Measurements from ENCODE around the gene EXOC6B.

The EXOC6B gene

GRCh38 chr2:72849138-72849462, 23.3 kb upstream of the EXOC6B start:
- no peak overlapping the region for H3K9ac ChIP-seq (ENCODE audit: insufficient read length)
- H3K27ac ChIP-seq = no peak overlapping the region
- no peaks in the 10 kb centered on the region for H3K9me3 ChIP-seq (ENCODE audit: low read depth, low read length)
- DNase-seq (ENCODE audit: low read depth, low spot score) = no peak
- H3K36me3 ChIP-seq (ENCODE audit: insufficient read depth, low read length) = no peaks in the 10 kb centered on the region
- TF ChIP-seq FOXP2 (optimal IDR thresholded peaks at IDR 0.05; ENCODE audit: control extremely low read depth, extremely low read length, insufficient read depth) (no peak), EZH2 (IDR thresholded peaks at IDR 0.05) (no peak), POLR2AphosphoS5 (IDR thresholded peaks at IDR 0.05; ENCODE audit: borderline replicate concordance, low read depth, low read length) (no peak)
- H3K4me3 ChIP-seq = no peak overlapping the region

- no peak for DNase-seq (ENCODE audit: low read depth, low spot score)
- TF ChIP-seq EZH2 (IDR thresholded peaks at IDR 0.05) = no peak
- Histone ChIP-seq H3K4me3 (no peak overlapping the region), H3K9ac (ENCODE audit: insufficient read length) (no peak overlapping the region), H3K9me3 (ENCODE audit: low read depth, low read length) (no peaks in the 10 kb centered on the region), H3K27ac (no peak overlapping the region), H3K36me3 (ENCODE audit: insufficient read depth, low read length) (no peaks in the 10 kb centered on the region)
Measured at GRCh38 chr2:72848436-72849137, 22.8 kb upstream of the EXOC6B start.

GRCh38 chr2:72847534-72848315, 21.9 kb upstream of the EXOC6B start:
- DNase-seq (ENCODE audit: low read depth, low spot score) = no peak
- no peak overlapping the region for H3K9ac ChIP-seq (ENCODE audit: insufficient read length)
- no peaks in the 10 kb centered on the region for H3K9me3 ChIP-seq (ENCODE audit: low read depth, low read length)
- no peak overlapping the region for H3K4me3 ChIP-seq
- no peak overlapping the region for H3K27ac ChIP-seq
- TF ChIP-seq FOXP2 (optimal IDR thresholded peaks at IDR 0.05; ENCODE audit: control extremely low read depth, extremely low read length, insufficient read depth) (no peak), POLR2AphosphoS5 (IDR thresholded peaks at IDR 0.05; ENCODE audit: borderline replicate concordance, low read depth, low read length) (no peak), EZH2 (IDR thresholded peaks at IDR 0.05) (no peak)
- no peaks in the 10 kb centered on the region for H3K36me3 ChIP-seq (ENCODE audit: insufficient read depth, low read length)

- no peak overlapping the region for H3K27ac ChIP-seq
- H3K4me3 ChIP-seq = no peak overlapping the region
- no peaks in the 10 kb centered on the region for H3K9me3 ChIP-seq (ENCODE audit: low read depth, low read length)
- no peak for TF ChIP-seq EZH2 (IDR thresholded peaks at IDR 0.05)
- TF ChIP-seq POLR2AphosphoS5 (IDR thresholded peaks at IDR 0.05; ENCODE audit: borderline replicate concordance, low read depth, low read length) = no peak
- TF ChIP-seq FOXP2 (optimal IDR thresholded peaks at IDR 0.05; ENCODE audit: control extremely low read depth, extremely low read length, insufficient read depth) = no peak
- no peak for DNase-seq (ENCODE audit: low read depth, low spot score)
- no peak overlapping the region for H3K9ac ChIP-seq (ENCODE audit: insufficient read length)
- H3K36me3 ChIP-seq (ENCODE audit: insufficient read depth, low read length) = no peaks in the 10 kb centered on the region
Measured at GRCh38 chr2:72846171-72847095, 20.6 kb upstream of the EXOC6B start.

GRCh38 chr2:72843301-72843700, 17.5 kb upstream of the EXOC6B start:
- Histone ChIP-seq H3K27ac (no peak overlapping the region), H3K4me3 (no peak overlapping the region), H3K36me3 (ENCODE audit: insufficient read depth, low read length) (no peaks in the 10 kb centered on the region), H3K9ac (ENCODE audit: insufficient read length) (no peak overlapping the region), H3K9me3 (ENCODE audit: low read depth, low read length) (no peaks in the 10 kb centered on the region)
- DNase-seq (ENCODE audit: low read depth, low spot score) = no peak
- TF ChIP-seq EZH2 (IDR thresholded peaks at IDR 0.05) (no peak), POLR2AphosphoS5 (IDR thresholded peaks at IDR 0.05; ENCODE audit: borderline replicate concordance, low read depth, low read length) (no peak), FOXP2 (optimal IDR thresholded peaks at IDR 0.05; ENCODE audit: control extremely low read depth, extremely low read length, insufficient read depth) (no peak)

GRCh38 chr2:72841462-72842125, 15.8 kb upstream of the EXOC6B start:
- H3K27ac ChIP-seq = no peak overlapping the region
- H3K4me3 ChIP-seq = no peak overlapping the region
- H3K9me3 ChIP-seq (ENCODE audit: low read depth, low read length) = no peaks in the 10 kb centered on the region
- H3K36me3 ChIP-seq (ENCODE audit: insufficient read depth, low read length) = no peaks in the 10 kb centered on the region
- no peak for TF ChIP-seq FOXP2 (optimal IDR thresholded peaks at IDR 0.05; ENCODE audit: control extremely low read depth, extremely low read length, insufficient read depth)
- TF ChIP-seq POLR2AphosphoS5 (IDR thresholded peaks at IDR 0.05; ENCODE audit: borderline replicate concordance, low read depth, low read length) = no peak
- no peak for TF ChIP-seq EZH2 (IDR thresholded peaks at IDR 0.05)
- H3K9ac ChIP-seq (ENCODE audit: insufficient read length) = no peak overlapping the region
- no peak for DNase-seq (ENCODE audit: low read depth, low spot score)

GRCh38 chr2:72840066-72840465, 14.2 kb upstream of the EXOC6B start:
- Histone ChIP-seq H3K4me3 (no peak overlapping the region), H3K36me3 (ENCODE audit: insufficient read depth, low read length) (no peaks in the 10 kb centered on the region), H3K27ac (no peak overlapping the region), H3K9me3 (ENCODE audit: low read depth, low read length) (no peaks in the 10 kb centered on the region), H3K9ac (ENCODE audit: insufficient read length) (no peak overlapping the region)
- TF ChIP-seq FOXP2 (optimal IDR thresholded peaks at IDR 0.05; ENCODE audit: control extremely low read depth, extremely low read length, insufficient read depth) (no peak), POLR2AphosphoS5 (IDR thresholded peaks at IDR 0.05; ENCODE audit: borderline replicate concordance, low read depth, low read length) (no peak), EZH2 (IDR thresholded peaks at IDR 0.05) (no peak)
- no peak for DNase-seq (ENCODE audit: low read depth, low spot score)

GRCh38 chr2:72837171-72837570, 11.3 kb upstream of the EXOC6B start:
- Histone ChIP-seq H3K9ac (ENCODE audit: insufficient read length) (no peak overlapping the region), H3K4me3 (no peak overlapping the region), H3K36me3 (ENCODE audit: insufficient read depth, low read length) (no peaks in the 10 kb centered on the region), H3K9me3 (ENCODE audit: low read depth, low read length) (no peaks in the 10 kb centered on the region), H3K27ac (no peak overlapping the region)
- no peak for DNase-seq (ENCODE audit: low read depth, low spot score)
- TF ChIP-seq FOXP2 (optimal IDR thresholded peaks at IDR 0.05; ENCODE audit: control extremely low read depth, extremely low read length, insufficient read depth) = no peak
- TF ChIP-seq POLR2AphosphoS5 (IDR thresholded peaks at IDR 0.05; ENCODE audit: borderline replicate concordance, low read depth, low read length) = no peak
- TF ChIP-seq EZH2 (IDR thresholded peaks at IDR 0.05) = no peak

All from SK-N-MC (cell line).